Spinal cord (tissue), 10 donors: Measurements from ENCODE around the gene RTCB. TPM values are rescaled to one million over a fixed set of nuclear protein-coding genes. Genes with fewer than 3 reads are reported as not detected.

Experiments used
- DNase-seq, 6 donors: peaks; one replicate each; pipeline versions ENCODE4 v3.0.0 to v3.0.0-alpha.2; 2013 to 2015; ENCODE audit warnings: low spot score in 6 of 6, low read depth in 4 of 6
- H3K27ac ChIP-seq: one replicate; pipeline ENCODE4 v1.5.1; 2013; ENCODE audit warnings: low read depth, low read length, control low read depth
- H3K27me3 ChIP-seq: one replicate; pipeline ENCODE4 v1.6.1; 2013; ENCODE audit warnings: low read length; ENCODE audit not compliant: control insufficient read depth, insufficient read depth
- H3K36me3 ChIP-seq: one replicate; pipeline ENCODE4 v1.6.1; 2013; ENCODE audit warnings: low read length; ENCODE audit not compliant: control insufficient read depth, insufficient read depth
- H3K4me1 ChIP-seq: one replicate; pipeline ENCODE4 v1.6.1; 2013; ENCODE audit warnings: low read length; ENCODE audit not compliant: control insufficient read depth, insufficient read depth
- H3K4me3 ChIP-seq: one replicate; pipeline ENCODE4 v1.5.1; 2013; ENCODE audit warnings: low read depth, low read length, control low read depth
- H3K9me3 ChIP-seq: one replicate; pipeline ENCODE4 v1.6.1; 2013; ENCODE audit warnings: low read length; ENCODE audit not compliant: control insufficient read depth, insufficient read depth
- WGBS: methylation state at CpG from one replicate; pipeline ENCODE4 v1.1.5; 2013; ENCODE audit warnings: missing lambda C conversion rate; ENCODE audit not compliant: insufficient coverage; 5-methylcytosine and 5-hydroxymethylcytosine counted together
- long read RNA-seq, 4 donors: transcript quantifications; one replicate each; lab custom pipeline, GENCODE V29; 2026
- polyA plus RNA-seq, 2 donors: library from polyadenylated mRNA; unstranded; fragments of 120-200 nt; gene quantifications; one replicate each; pipeline ENCODE4 v1.2.1, GENCODE V29; 2013; ENCODE audit not compliant: insufficient read length in 2 of 2
- total RNA-seq, 2 donors: library from RNA; depleted of rRNA in 1 of 2; stranded (reverse); fragments of 120-200 nt in 1 of 2; fragments of >200 nt in 1 of 2; gene quantifications; one replicate each; pipeline versions ENCODE4 v1.2.3 to v1.2.4, GENCODE V29; 2013 to 2014
- donor health status: healthy.

The RTCB gene
- 10 to 100 TPM; 78.0 to 99.6 TPM for total RNA-seq
- 10 to 100 TPM; 70.2 to 70.7 TPM for polyA plus RNA-seq
- long read RNA-seq, donor 1, transcript RTCB-201 (12 exons, 2,027 nt): major isoform, 40 of 67 reads
- long read RNA-seq, donor 1, partial matches to known transcripts: 24 of 67 reads
- long read RNA-seq, donor 1, other reads (novel, unspliced or antisense): 0 of 67 reads
- long read RNA-seq, donor 2, transcript RTCB-201 (12 exons, 2,027 nt): major isoform, 11 of 11 reads
- long read RNA-seq, donor 2, partial matches to known transcripts: 0 of 11 reads
- long read RNA-seq, donor 2, other reads (novel, unspliced or antisense): 0 of 11 reads
- long read RNA-seq, donor 3, transcript RTCB-201 (12 exons, 2,027 nt): major isoform, 22 of 22 reads
- long read RNA-seq, donor 3, partial matches to known transcripts: 0 of 22 reads
- long read RNA-seq, donor 3, other reads (novel, unspliced or antisense): 0 of 22 reads
- long read RNA-seq, donor 4, transcript RTCB-201 (12 exons, 2,027 nt): major isoform, 35 of 66 reads
- long read RNA-seq, donor 4, partial matches to known transcripts: 31 of 66 reads
- long read RNA-seq, donor 4, other reads (novel, unspliced or antisense): 0 of 66 reads

DNA sequence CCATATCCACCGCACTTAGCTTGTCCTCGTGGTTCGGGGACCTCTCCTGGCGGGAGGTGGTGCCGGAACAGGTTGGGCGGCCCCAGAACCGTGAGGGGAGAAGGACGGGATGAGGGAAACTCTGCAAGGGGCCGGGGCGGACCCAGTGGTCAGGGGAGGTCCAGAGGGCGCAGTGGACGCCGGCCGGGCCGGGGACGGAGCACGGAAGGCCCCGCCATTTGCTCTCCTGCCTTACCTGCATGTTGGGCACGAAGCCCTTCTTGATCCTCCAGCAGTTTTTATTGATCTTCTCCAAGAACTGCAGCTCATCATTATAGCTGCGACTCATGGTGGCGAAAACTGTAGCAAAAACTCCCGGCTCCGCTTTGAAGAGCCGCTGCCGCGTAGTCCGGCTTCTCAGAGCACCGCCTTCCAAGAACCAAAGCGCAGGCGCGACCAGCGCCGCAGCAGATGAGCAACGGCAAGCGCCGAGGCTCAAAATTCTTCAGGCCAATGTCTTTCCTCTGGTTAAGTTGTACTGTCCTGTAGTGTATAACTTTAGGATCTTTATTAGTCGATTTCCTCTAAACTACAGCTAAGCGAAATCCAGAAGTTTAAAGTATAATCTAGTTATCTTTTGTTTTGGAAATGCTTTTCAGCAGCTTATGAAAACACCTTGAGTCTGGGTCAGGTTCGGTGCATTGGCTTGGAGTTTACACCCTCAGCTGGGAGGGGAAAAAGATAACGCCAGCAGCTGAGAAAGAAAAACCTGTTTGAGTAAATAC, at the start of gene RTCB:
Gene RTCB (minus strand): TSS at position 419 of the 764 bp plus-strand sequence. CDS start 91 bp downstream, at position 328.
- H3K4me1 ChIP-seq: peaks cover 7% of the 10 kb centered on the region
- peak; percentile 93 to 98 (median 94) for DNase-seq
- 2% methylated on average over 37 of the region's 40 CpGs for WGBS
- no peaks in the 10 kb centered on the region for H3K36me3 ChIP-seq
- peak within 1 kb of the TSS; percentile 64 for H3K27ac ChIP-seq
- no peaks in the 10 kb centered on the region for H3K27me3 ChIP-seq
- H3K9me3 ChIP-seq: no peaks in the 10 kb centered on the region
- H3K4me3 ChIP-seq: peak within 1 kb of the TSS; percentile 91

DNA sequence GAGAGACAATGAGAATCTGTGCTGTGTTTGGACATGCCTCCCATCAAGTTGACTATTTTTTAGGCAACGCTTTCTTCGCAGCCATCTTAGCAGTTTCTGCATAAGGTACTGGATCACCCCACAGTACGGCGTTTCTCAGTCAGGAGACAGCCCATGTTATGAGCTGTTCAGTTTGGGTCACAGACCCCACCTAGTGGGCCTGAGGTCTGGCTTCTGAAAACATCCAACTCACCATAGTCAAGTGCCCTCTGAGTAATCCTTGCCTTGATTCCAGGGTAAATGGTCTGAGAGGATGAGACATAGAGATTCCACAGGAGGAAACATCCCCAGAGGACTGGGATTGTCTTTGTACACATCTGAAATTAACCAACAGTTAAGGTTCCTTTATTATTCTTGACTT, 45.0 kb upstream of the RTCB start:
- no peak for DNase-seq
- WGBS: 83% methylated on average over 4 of the region's 4 CpGs
- no peaks in the 10 kb centered on the region for H3K4me1 ChIP-seq
- H3K27ac ChIP-seq: no peak overlapping the region
- H3K4me3 ChIP-seq: no peak overlapping the region
- H3K9me3 ChIP-seq: no peaks in the 10 kb centered on the region
- H3K36me3 ChIP-seq: no peaks in the 10 kb centered on the region
- peaks cover 5% of the 10 kb centered on the region for H3K27me3 ChIP-seq

DNA sequence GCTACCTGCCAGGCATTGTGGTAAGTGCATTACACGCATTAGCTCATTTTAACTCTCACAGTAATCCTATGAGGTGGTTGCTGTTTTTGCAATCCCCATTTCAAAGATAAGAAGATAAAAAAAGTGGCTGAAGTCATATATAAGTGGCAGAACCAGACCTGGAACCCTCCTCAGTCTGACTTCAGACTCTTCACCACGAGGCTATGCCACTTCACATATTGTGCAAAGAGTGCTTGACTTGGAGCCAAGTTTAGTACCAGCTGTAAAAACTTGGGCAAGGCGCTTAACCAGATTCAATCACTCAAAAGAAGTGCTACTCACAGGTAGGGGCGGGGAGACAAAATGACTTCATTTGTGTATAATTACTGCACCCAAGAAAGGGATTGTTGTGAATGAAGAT, 36.9 kb upstream of the RTCB start:
- Histone ChIP-seq H3K27ac (no peak overlapping the region), H3K27me3 (no peaks in the 10 kb centered on the region), H3K4me3 (no peak overlapping the region), H3K36me3 (no peaks in the 10 kb centered on the region), H3K9me3 (no peaks in the 10 kb centered on the region), H3K4me1 (no peaks in the 10 kb centered on the region)
- 29% methylated on average over 1 of the region's 4 CpGs for WGBS
- no peak for DNase-seq

DNA sequence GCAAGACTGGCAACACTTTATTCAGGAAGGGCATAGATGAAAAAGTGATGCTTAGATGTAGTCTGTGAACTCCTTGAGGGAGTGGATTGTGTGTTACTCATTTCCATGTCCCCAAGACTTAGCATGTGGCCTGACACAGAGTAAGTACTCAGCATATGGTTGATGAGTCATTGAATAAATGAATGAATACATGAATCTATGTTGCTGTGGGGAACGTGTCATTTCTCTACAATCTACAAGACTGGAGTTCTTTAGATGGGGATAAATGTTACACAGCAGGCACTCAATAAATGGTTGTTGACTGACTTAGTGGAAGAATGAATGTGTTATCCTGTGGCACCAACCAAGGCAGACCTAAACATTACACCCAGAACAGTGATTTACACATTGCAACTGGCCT, 34.3 kb upstream of the RTCB start:
- H3K27me3 ChIP-seq: no peaks in the 10 kb centered on the region
- no peaks in the 10 kb centered on the region for H3K36me3 ChIP-seq
- H3K4me1 ChIP-seq: no peaks in the 10 kb centered on the region
- H3K4me3 ChIP-seq: no peak overlapping the region
- no peaks in the 10 kb centered on the region for H3K9me3 ChIP-seq
- H3K27ac ChIP-seq: no peak overlapping the region
- WGBS: no CpG with 5 or more reads among the region's 1 CpG
- DNase-seq: no peak

DNA sequence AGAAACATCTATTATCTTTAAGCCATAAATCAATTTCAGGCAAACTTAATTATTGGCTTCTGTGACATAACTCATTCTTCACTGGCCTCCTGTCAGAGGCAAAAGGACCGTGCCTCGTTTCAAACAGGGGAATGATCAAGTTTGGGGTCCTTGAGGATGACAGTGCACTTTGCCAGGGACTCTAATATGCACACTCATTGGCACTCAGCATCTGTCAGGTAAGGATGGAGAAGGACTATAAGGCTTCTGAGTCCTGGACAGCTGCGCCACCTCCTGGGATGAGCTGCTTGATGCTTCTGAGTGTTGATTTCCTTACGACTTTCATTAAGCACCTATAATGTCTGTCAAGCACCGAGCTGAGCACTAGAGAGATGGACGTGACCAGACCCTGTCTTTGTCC, 32.0 kb upstream of the RTCB start:
- no peaks in the 10 kb centered on the region for H3K36me3 ChIP-seq

DNA sequence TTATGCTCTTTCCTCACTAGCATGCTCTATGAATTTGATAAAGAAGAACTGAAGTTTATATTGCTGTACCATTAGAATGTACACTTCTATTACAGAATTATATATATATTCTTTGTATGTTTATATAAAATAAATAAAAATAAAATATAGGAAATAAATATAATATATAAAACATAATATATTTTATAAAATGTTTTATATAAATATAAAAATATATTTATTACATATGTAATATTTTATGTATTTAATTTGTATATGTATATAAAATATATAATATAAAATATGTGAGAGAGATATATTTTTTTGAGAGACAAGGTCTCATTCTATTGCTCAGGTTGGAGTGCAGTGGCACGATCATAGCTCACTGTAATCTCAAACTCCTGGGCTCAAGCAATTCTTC, 18.3 kb upstream of the RTCB start:
- no CpG with 5 or more reads among the region's 1 CpG for WGBS
- H3K27me3 ChIP-seq: no peaks in the 10 kb centered on the region
- no peaks in the 10 kb centered on the region for H3K36me3 ChIP-seq
- no peaks in the 10 kb centered on the region for H3K4me1 ChIP-seq
- H3K4me3 ChIP-seq: no peak overlapping the region
- H3K9me3 ChIP-seq: no peaks in the 10 kb centered on the region
- H3K27ac ChIP-seq: no peak overlapping the region
- no peak for DNase-seq

More for the DNA sequence above, 32.0 kb upstream of the RTCB start:
- Histone ChIP-seq H3K9me3 (no peaks in the 10 kb centered on the region), H3K27ac (no peak overlapping the region), H3K27me3 (no peaks in the 10 kb centered on the region), H3K4me3 (no peak overlapping the region), H3K4me1 (no peaks in the 10 kb centered on the region)
- peak in 1 of 6 donors; percentile 18 for DNase-seq
- WGBS: 65% methylated on average over 2 of the region's 6 CpGs

DNA sequence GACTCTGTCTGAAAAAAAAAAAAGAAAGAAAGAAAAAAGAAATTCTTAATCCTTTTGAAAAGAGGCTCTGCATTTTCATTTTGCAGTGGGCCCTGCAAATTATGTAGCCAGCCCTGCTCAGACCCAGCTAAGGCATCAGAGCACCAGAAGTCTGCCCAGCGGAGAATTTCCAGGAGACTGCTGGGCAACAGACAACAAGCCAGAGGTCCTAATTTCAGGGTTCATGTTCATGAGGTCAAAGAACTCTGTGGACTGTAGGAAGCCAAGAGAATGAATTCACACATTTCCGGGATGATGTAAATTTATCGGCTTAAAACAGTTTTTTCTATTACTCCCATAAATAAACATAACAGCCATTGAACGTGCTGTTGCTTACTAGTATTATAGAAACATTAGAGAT, 14.8 kb upstream of the RTCB start:
- no peak for DNase-seq
- no peaks in the 10 kb centered on the region for H3K9me3 ChIP-seq
- H3K27ac ChIP-seq: no peak overlapping the region
- 100% methylated on average over 1 of the region's 4 CpGs for WGBS
- no peak overlapping the region for H3K4me3 ChIP-seq
- H3K27me3 ChIP-seq: peaks cover 2% of the 10 kb centered on the region
- no peaks in the 10 kb centered on the region for H3K4me1 ChIP-seq
- H3K36me3 ChIP-seq: no peaks in the 10 kb centered on the region

DNA sequence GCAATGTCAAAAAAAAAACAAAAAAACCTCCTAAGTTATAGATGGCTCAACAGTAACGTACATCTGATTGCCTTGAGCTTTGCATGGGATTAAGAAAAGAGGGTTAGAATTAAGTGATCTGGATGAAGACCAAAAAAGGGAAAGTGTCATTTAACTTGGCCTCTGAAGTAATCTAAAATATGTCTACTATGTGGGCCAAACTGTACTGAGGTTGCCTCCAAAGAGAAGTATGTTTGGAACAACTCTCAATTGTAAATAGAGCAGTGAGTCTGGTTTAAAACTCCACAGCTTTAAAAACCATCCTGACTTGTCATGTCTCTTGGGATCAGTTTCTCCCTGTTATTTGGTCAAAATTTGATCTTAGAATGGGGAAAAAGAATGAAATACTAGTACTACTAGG, 11.6 kb upstream of the RTCB start:
- no peak for DNase-seq
- Histone ChIP-seq H3K27me3 (peaks cover 2% of the 10 kb centered on the region), H3K36me3 (no peaks in the 10 kb centered on the region), H3K4me3 (no peak overlapping the region), H3K9me3 (no peaks in the 10 kb centered on the region), H3K27ac (no peak overlapping the region), H3K4me1 (no peaks in the 10 kb centered on the region)
- WGBS: no CpG with 5 or more reads among the region's 1 CpG

DNA sequence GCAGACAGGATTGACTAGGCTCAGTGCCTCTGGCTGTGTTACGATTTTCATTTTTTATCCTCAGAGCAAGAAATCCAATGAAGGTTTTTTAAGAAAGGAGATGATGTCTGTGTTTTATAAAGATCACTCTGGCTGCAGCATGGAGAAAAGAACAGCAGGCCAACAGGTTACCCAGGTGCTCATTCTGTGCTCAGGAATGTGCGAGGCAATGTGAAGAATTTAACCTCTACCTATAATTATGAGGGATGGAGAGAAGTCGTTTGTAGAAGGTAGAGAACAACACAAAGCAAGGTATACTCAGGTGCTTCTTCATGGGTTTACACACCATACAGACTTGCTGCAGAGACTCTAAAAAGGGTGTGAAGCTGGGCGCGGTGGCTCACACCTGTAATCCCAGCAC, 10.0 kb upstream of the RTCB start:
- Histone ChIP-seq H3K27ac (no peak overlapping the region), H3K27me3 (peaks cover 2% of the 10 kb centered on the region), H3K36me3 (no peaks in the 10 kb centered on the region), H3K9me3 (no peaks in the 10 kb centered on the region), H3K4me1 (no peaks in the 10 kb centered on the region), H3K4me3 (no peak overlapping the region)
- WGBS: 90% methylated on average over 3 of the region's 5 CpGs
- peak in 1 of 6 donors; percentile 1 for DNase-seq
